B cell (primary cell): ENCODE measurements around the gene CSNK2A2. TPM values are rescaled to one million over a fixed set of nuclear protein-coding genes. Genes with fewer than 3 reads are reported as not detected.
A peak's percentile ranks its signal among the peaks of the same experiment; 100 is the strongest.

Experiments used
- ATAC-seq: fragments of 200-7000 bp; cut with Tn5 transposase; one replicate; pipeline ENCODE4 v1.10.0; 2021; ENCODE audit warnings: low read depth, mild to moderate bottlenecking, moderate number of reproducible peaks, moderate library complexity
- CTCF ChIA-PET: fragments of 350-600 bp; sonication (Branson Sonifier 250); formaldehyde crosslinking; loops from one replicate; lab custom pipeline; 2021; ENCODE audit warnings: antibody characterized with exemption, inconsistent platforms; lab: Charles Lee
- POLR2A ChIA-PET: fragments of 350-600 bp; sonication (Branson Sonifier 250); formaldehyde crosslinking; loops from one replicate; lab custom pipeline; 2021; ENCODE audit warnings: antibody characterized with exemption; lab: Charles Lee
- DNase-seq: peaks from one replicate; pipeline ENCODE4 v3.0.0; 2013
- H2AFZ ChIP-seq: 2 replicates; pipeline ENCODE4 v1.6.1; 2012; ENCODE audit warnings: mild to moderate bottlenecking, low read depth, low read length; ENCODE audit not compliant: insufficient read depth, poor library complexity, severe bottlenecking
- H3K27ac ChIP-seq, 2 donors: 1 replicate in 1 of 2; 2 replicates in 1 of 2; pipeline ENCODE4 v1.5.1; 2012 to 2013; ENCODE audit warnings: low read length in 2 of 2, mild to moderate bottlenecking in 2 of 2, moderate library complexity in 1 of 2
- H3K27me3 ChIP-seq, 4 experiments: fragments of 200-600 bp in 1 of 4; sonication (generic) in 1 of 4; replicated peaks in 1 of 4; 1 replicate in 2 of 4; 2 replicates in 2 of 4; pipeline versions ENCODE4 v1.6.1 to v1.7.0; 2013 to 2016; ENCODE audit warnings: low read length in 3 of 4, mild to moderate bottlenecking in 2 of 4, mixed read lengths in 1 of 4, moderate library complexity in 1 of 4; ENCODE audit not compliant: insufficient read depth in 4 of 4, control insufficient read depth in 3 of 4; ENCODE audit errors: control extremely low read depth in 1 of 4
- H3K36me3 ChIP-seq, 2 experiments: replicated peaks in 1 of 2; 1 replicate in 1 of 2; 2 replicates in 1 of 2; pipeline versions ENCODE4 v1.6.1 to v1.7.1; 2013; ENCODE audit warnings: low read length in 1 of 2; ENCODE audit not compliant: insufficient read depth in 2 of 2, control insufficient read depth in 1 of 2; ENCODE audit errors: control extremely low read depth in 1 of 2, extremely low read depth in 1 of 2
- H3K4me1 ChIP-seq, 2 donors: fragments of 200-600 bp in 1 of 2; sonication (generic) in 1 of 2; 1 replicate in 1 of 2; 2 replicates in 1 of 2; pipeline versions ENCODE4 v1.5.1 to v1.6.1; 2013 to 2017; ENCODE audit warnings: low read length in 2 of 2; ENCODE audit not compliant: control insufficient read depth in 2 of 2, insufficient read depth in 2 of 2
- H3K4me2 ChIP-seq: replicated peaks from 2 replicates; pipeline ENCODE3; 2012; ENCODE audit warnings: mild to moderate bottlenecking, low read depth, low read length; ENCODE audit not compliant: poor library complexity, severe bottlenecking
- H3K4me3 ChIP-seq, 5 experiments: fragments of 200-600 bp in 1 of 5; sonication (generic) in 1 of 5; 1 replicate in 3 of 5; 2 replicates in 2 of 5; pipeline versions ENCODE4 v1.5.1 to v1.7.0; 2011 to 2016; ENCODE audit warnings: low read length in 4 of 5, mild to moderate bottlenecking in 4 of 5, low read depth in 2 of 5, control low read depth in 1 of 5, moderate library complexity in 1 of 5; ENCODE audit not compliant: insufficient read depth in 1 of 5; ENCODE audit errors: control extremely low read depth in 1 of 5, extremely low read depth in 1 of 5
- H3K79me2 ChIP-seq: fragments of 200-600 bp; sonication (generic); one replicate; pipeline ENCODE4 v1.6.0; 2016; ENCODE audit warnings: low read length; ENCODE audit not compliant: control insufficient read depth, insufficient read depth
- H3K9ac ChIP-seq: fragments of 200-600 bp; sonication (generic); 2 replicates; pipeline ENCODE4 v1.6.1; 2017; ENCODE audit warnings: mild to moderate bottlenecking, low read length, moderate library complexity
- H3K9me3 ChIP-seq, 3 donors: one replicate each; pipeline versions ENCODE4 v1.6.1 to v1.7.1; 2013; ENCODE audit warnings: low read length in 2 of 3; ENCODE audit not compliant: control insufficient read depth in 2 of 3, insufficient read depth in 1 of 3; ENCODE audit errors: control extremely low read depth in 1 of 3
- H4K20me1 ChIP-seq: 2 replicates; pipeline ENCODE4 v1.6.0; 2012; ENCODE audit warnings: mild to moderate bottlenecking, low read length; ENCODE audit not compliant: insufficient read depth, control insufficient read depth, poor library complexity, severe bottlenecking
- H3K27ac Mint-ChIP-seq: one replicate; pipeline ENCODE4 v1.8.0; 2021; ENCODE audit warnings: mixed read lengths
- H3K27me3 Mint-ChIP-seq: one replicate; pipeline ENCODE4 v1.8.0; 2021; ENCODE audit warnings: mixed read lengths
- H3K4me1 Mint-ChIP-seq: one replicate; pipeline ENCODE4 v1.8.0; 2021; ENCODE audit warnings: mixed read lengths
- H3K4me3 Mint-ChIP-seq: one replicate; pipeline ENCODE4 v1.8.0; 2021; ENCODE audit warnings: mixed read lengths
- H3K9me3 Mint-ChIP-seq: one replicate; pipeline ENCODE4 v1.8.0; 2022; ENCODE audit warnings: mixed read lengths; ENCODE audit not compliant: insufficient read depth
- CTCF ChIP-seq: fragments of 200-600 bp; IDR thresholded peaks from one replicate; pipeline ENCODE4 v1.8.0; 2022; ENCODE audit warnings: antibody characterized with exemption, mild to moderate bottlenecking
- EZH2 ChIP-seq: IDR thresholded peaks from 2 replicates; pipeline ENCODE4 v1.6.1; 2012; ENCODE audit warnings: borderline replicate concordance, low read depth, mild to moderate bottlenecking, moderate library complexity, low read length; ENCODE audit not compliant: insufficient read depth, poor library complexity, severe bottlenecking
- WGBS: methylation state at CpG from one replicate; pipeline ENCODE4 v1.1.5; 2013; ENCODE audit warnings: missing lambda C conversion rate; ENCODE audit not compliant: insufficient coverage; 5-methylcytosine and 5-hydroxymethylcytosine counted together
- intact Hi-C: fragments of 100-400 bp; cut with micrococcal nuclease; formaldehyde crosslinking; loops from one replicate; pipeline ENCODE4 v1.10.0; 2022
- polyA minus RNA-seq: library from RNA; depleted of rRNA, polyadenylated mRNA; stranded (reverse); fragments of >200 nt; gene quantifications from 2 replicates; pipeline ENCODE4 v1.2.3, GENCODE V29; 2012
- polyA plus RNA-seq: library from polyadenylated mRNA; depleted of rRNA; stranded (reverse); fragments of >200 nt; gene quantifications from 2 replicates; pipeline ENCODE4 v1.2.3, GENCODE V29; 2012
- total RNA-seq, 2 donors: library from RNA; stranded (reverse); fragments of 120-200 nt in 1 of 2; gene quantifications; 1 replicate in 1 of 2; 2 replicates in 1 of 2; pipeline versions ENCODE4 v1.2.3 to v1.2.4, GENCODE V29; 2013 to 2022

The CSNK2A2 gene
- 63.5 and 69.4 TPM in 2 replicates for total RNA-seq
- total RNA-seq (2013) = 16.1 TPM
- polyA plus RNA-seq = 21.3 and 24.8 TPM in 2 replicates
- 14.2 and 17.3 TPM in 2 replicates for polyA minus RNA-seq

- Mint-ChIP-seq H3K9me3 (no peaks in the 10 kb centered on the region), H3K27ac (peak within 1 kb of the TSS; percentile 81), H3K27me3 (peaks cover 10% of the 10 kb centered on the region), H3K4me1 (peaks cover 33% of the 10 kb centered on the region), H3K4me3 (peak within 1 kb of the TSS; percentile 90)
- intact Hi-C loops = loop anchor here (1.0 to 5.0 kb wide), 4 partner anchors 52 to 319 kb away; partner anchors contain the start of genes CFAP20, SETD6, USB1 and ZNF319
- peaks cover 33% of the 10 kb centered on the region for H3K79me2 ChIP-seq
- H3K9me3 ChIP-seq = no peaks in the 10 kb centered on the region
- H3K36me3 ChIP-seq = peaks cover under 1 to 26% of the 10 kb centered on the region in 2 experiments
- H3K27ac ChIP-seq = peak within 1 kb of the TSS in 1 of 2 donors; percentile 55
- TF ChIP-seq CTCF (no peak), EZH2 (no peak)
- H3K4me2 ChIP-seq = peak within 1 kb of the TSS; percentile 95
- ATAC-seq (peak; percentile 93), DNase-seq (peak; percentile 82)
- ChIA-PET CTCF (interaction anchor here (0.6 to 1.0 kb wide), 4 partner anchors 8 to 295 kb away, joined by 3 to 4 read pairs (median 3); partner anchors contain the start of gene CFAP20), POLR2A (interaction anchor here (0.7 kb wide), 3 partner anchors 35 to 725 kb away, joined by 9 to 12 read pairs (median 11); no protein-coding TSS in a partner anchor)
- peak within 1 kb of the TSS; percentile 82 for H2AFZ ChIP-seq
- peaks cover 0 to 7% (median 2%) of the 10 kb centered on the region in 4 experiments for H3K27me3 ChIP-seq
- H3K4me3 ChIP-seq = peak within 1 kb of the TSS; percentile 44 to 83 (median 64)
- H4K20me1 ChIP-seq = peaks cover 22% of the 10 kb centered on the region
- peaks cover 15 to 18% of the 10 kb centered on the region in 2 donors for H3K4me1 ChIP-seq
- 5% methylated on average over 32 of the region's 52 CpGs for WGBS
- H3K9ac ChIP-seq = peak within 1 kb of the TSS; percentile 77
Measured at GRCh38 chr16:58198022-58198683, at the start of gene CSNK2A2. Gene CSNK2A2 (minus strand): TSS chr16:58198106. CDS start chr16:58197736, 370 bp downstream.
